ENCODE measurements around the gene ASAP2. TPM values are rescaled to one million over a fixed set of nuclear protein-coding genes. Genes with fewer than 3 reads are reported as not detected.

ASAP2 gene
- total RNA-seq, 1 experiment from 2014 or later: 12.6 TPM

GRCh38 chr2:9211496-9211895 lies 4.9 kb downstream of the ASAP2 start:
- Histone ChIP-seq H3K9me3 (ENCODE audit: control insufficient read depth, low read depth, low read length) (no peaks in the 10 kb centered on the region), H2AK5ac (ENCODE audit: insufficient read length, low read length) (no peak overlapping the region), H3K27me3 (ENCODE audit: insufficient read depth, low read length) (no peaks in the 10 kb centered on the region), H4K91ac (ENCODE audit: insufficient read length, low read depth, low read length) (no peak overlapping the region), H3K4me1 (ENCODE audit: insufficient read depth, low read length) (no peaks in the 10 kb centered on the region), H3K4me2 (ENCODE audit: insufficient read depth, insufficient read length, low read length) (no peak overlapping the region), H3K56ac (ENCODE audit: insufficient read length, low read depth, low read length) (no peak overlapping the region), H4K8ac (replicated peaks; ENCODE audit: insufficient read length, low read depth, low read length) (no peak overlapping the region), H3T11ph (ENCODE audit: low read length) (no peak overlapping the region), H2BK15ac (ENCODE audit: low read depth, low read length) (no peak overlapping the region), H2BK12ac (ENCODE audit: insufficient read length, low read depth, low read length) (no peak overlapping the region), H4K20me1 (ENCODE audit: control insufficient read depth, insufficient read depth, insufficient read length) (no peaks in the 10 kb centered on the region), H4K5ac (ENCODE audit: insufficient read length, low read depth, low read length) (no peak overlapping the region), H3K14ac (ENCODE audit: insufficient read depth, low read length) (no peak overlapping the region), H2BK5ac (ENCODE audit: insufficient read length, low read length) (no peak overlapping the region), H3K18ac (ENCODE audit: insufficient read length, low read depth, low read length) (no peak overlapping the region), H3K79me1 (ENCODE audit: insufficient read depth, low read depth, low read length, poor library complexity, severe bottlenecking) (no peaks in the 10 kb centered on the region), H2BK20ac (ENCODE audit: low read depth, low read length, poor library complexity, severe bottlenecking) (no peak overlapping the region), H2BK120ac (ENCODE audit: low read depth, low read length, poor library complexity, severe bottlenecking) (no peak overlapping the region), H3K27ac (ENCODE audit: insufficient read length, low read depth, low read length) (no peak overlapping the region), H2AFZ (ENCODE audit: low read length) (no peak overlapping the region), H3K9ac (ENCODE audit: extremely low read depth, insufficient read length, low read length) (no peak overlapping the region), H3K23ac (ENCODE audit: insufficient read length, low read depth, low read length) (no peak overlapping the region), H3K79me2 (ENCODE audit: insufficient read depth, low read length) (no peaks in the 10 kb centered on the region; the same call in 1 of the 2 replicates), H3K23me2 (ENCODE audit: insufficient read length, low read depth, low read length, poor library complexity, severe bottlenecking) (peaks cover 4% of the 10 kb centered on the region), H3K4ac (ENCODE audit: low read depth, low read length) (no peak overlapping the region)
- Mint-ChIP-seq H3K4me1 (peaks cover 21 to 29% of the 10 kb centered on the region in 2 experiments), H3K36me3 (ENCODE audit: insufficient read depth in 1 of 3, low read depth in 3 of 3) (peaks cover 0 to 10% (median 2%) of the 10 kb centered on the region in 3 experiments; a peak in 4 of 7 replicates), H3K4me3 (no peak overlapping the region), H3K27me3 (ENCODE audit: low read depth) (peaks cover 43% of the 10 kb centered on the region), H3K27ac (no peak overlapping the region), H3K9me3 (no peaks in the 10 kb centered on the region)
- no peak for DNase-seq
- WGBS (ENCODE audit: extremely low coverage, insufficient read length, low lambda C conversion rate): no CpG with 5 or more reads among the region's 4 CpGs
- TF ChIP-seq, protein P1, sequence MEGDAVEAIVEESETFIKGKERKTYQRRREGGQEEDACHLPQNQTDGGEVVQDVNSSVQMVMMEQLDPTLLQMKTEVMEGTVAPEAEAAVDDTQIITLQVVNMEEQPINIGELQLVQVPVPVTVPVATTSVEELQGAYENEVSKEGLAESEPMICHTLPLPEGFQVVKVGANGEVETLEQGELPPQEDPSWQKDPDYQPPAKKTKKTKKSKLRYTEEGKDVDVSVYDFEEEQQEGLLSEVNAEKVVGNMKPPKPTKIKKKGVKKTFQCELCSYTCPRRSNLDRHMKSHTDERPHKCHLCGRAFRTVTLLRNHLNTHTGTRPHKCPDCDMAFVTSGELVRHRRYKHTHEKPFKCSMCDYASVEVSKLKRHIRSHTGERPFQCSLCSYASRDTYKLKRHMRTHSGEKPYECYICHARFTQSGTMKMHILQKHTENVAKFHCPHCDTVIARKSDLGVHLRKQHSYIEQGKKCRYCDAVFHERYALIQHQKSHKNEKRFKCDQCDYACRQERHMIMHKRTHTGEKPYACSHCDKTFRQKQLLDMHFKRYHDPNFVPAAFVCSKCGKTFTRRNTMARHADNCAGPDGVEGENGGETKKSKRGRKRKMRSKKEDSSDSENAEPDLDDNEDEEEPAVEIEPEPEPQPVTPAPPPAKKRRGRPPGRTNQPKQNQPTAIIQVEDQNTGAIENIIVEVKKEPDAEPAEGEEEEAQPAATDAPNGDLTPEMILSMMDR (conservative IDR thresholded peaks at IDR 0.05): no peak

Data from H9 (cell line).